ENCODE data around the gene RRP15. TPM values are rescaled to one million over a fixed set of nuclear protein-coding genes. Genes with fewer than 3 reads are reported as not detected.

RRP15 gene
- total RNA-seq, 1 experiment from 2014 or later: 38.4 TPM

DNA sequence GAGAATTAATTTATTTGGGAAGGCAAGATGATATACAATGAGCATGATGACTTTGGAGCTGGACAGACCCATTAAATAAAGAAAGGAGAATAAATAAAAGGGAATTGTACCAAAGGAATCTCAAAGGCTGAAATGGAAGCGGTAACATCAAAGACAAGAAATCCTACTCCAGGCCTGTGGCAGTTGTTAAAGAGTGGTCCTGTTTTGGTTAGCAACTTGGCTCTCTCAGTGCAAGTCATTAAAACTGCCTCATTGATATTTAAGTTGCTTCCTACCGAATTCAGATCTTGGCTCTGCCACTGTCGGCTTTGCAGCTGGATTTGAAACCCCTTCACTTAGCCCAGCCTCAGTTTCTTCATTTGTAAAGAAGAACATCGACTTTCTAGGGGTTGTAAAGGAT, 70.2 kb downstream of the RRP15 start:
- Histone ChIP-seq H3K9me3 (ENCODE audit: low read depth, low read length, poor library complexity, severe bottlenecking) (no peaks in the 10 kb centered on the region), H3K4me3 (ENCODE audit: low read depth, low read length, poor library complexity, severe bottlenecking) (no peak overlapping the region), H3K4me1 (ENCODE audit: insufficient read depth, low read length, poor library complexity, severe bottlenecking) (peaks cover 10% of the 10 kb centered on the region), H3K36me3 (ENCODE audit: insufficient read depth, low read length, poor library complexity, severe bottlenecking) (no peaks in the 10 kb centered on the region), H3K27me3 (replicated peaks; ENCODE audit: insufficient read depth, low read depth, low read length, poor library complexity) (no peaks in the 10 kb centered on the region), H3K27ac (ENCODE audit: low read depth, low read length, poor library complexity, severe bottlenecking) (no peak overlapping the region)
- TF ChIP-seq EZH2 (IDR thresholded peaks at IDR 0.05; ENCODE audit: borderline replicate concordance, low read depth, low read length, poor library complexity, severe bottlenecking): no peak
- TF ChIP-seq, protein P1, sequence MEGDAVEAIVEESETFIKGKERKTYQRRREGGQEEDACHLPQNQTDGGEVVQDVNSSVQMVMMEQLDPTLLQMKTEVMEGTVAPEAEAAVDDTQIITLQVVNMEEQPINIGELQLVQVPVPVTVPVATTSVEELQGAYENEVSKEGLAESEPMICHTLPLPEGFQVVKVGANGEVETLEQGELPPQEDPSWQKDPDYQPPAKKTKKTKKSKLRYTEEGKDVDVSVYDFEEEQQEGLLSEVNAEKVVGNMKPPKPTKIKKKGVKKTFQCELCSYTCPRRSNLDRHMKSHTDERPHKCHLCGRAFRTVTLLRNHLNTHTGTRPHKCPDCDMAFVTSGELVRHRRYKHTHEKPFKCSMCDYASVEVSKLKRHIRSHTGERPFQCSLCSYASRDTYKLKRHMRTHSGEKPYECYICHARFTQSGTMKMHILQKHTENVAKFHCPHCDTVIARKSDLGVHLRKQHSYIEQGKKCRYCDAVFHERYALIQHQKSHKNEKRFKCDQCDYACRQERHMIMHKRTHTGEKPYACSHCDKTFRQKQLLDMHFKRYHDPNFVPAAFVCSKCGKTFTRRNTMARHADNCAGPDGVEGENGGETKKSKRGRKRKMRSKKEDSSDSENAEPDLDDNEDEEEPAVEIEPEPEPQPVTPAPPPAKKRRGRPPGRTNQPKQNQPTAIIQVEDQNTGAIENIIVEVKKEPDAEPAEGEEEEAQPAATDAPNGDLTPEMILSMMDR (conservative IDR thresholded peaks at IDR 0.05; ENCODE audit: low read depth, low read length): no peak
- BruUV-seq (replicated peaks): no TSS peak
- intact Hi-C loops (cut with micrococcal nuclease; ENCODE audit: unreplicated experiment): no loop called here
- POLR2A ChIA-PET (ENCODE audit: low non-redundant PET): no interaction called here
- CTCF ChIA-PET: no interaction called here
- DNase-seq (ENCODE audit: low spot score): no peak

- no TSS peak for BruUV-seq (replicated peaks)
- DNase-seq (ENCODE audit: low spot score): no peak
- Histone ChIP-seq H3K27ac (ENCODE audit: low read depth, low read length, poor library complexity, severe bottlenecking) (no peak overlapping the region), H3K9me3 (ENCODE audit: low read depth, low read length, poor library complexity, severe bottlenecking) (no peaks in the 10 kb centered on the region), H3K27me3 (replicated peaks; ENCODE audit: insufficient read depth, low read depth, low read length, poor library complexity) (no peaks in the 10 kb centered on the region), H3K36me3 (ENCODE audit: insufficient read depth, low read length, poor library complexity, severe bottlenecking) (no peaks in the 10 kb centered on the region), H3K4me3 (ENCODE audit: low read depth, low read length, poor library complexity, severe bottlenecking) (no peak overlapping the region), H3K4me1 (ENCODE audit: insufficient read depth, low read length, poor library complexity, severe bottlenecking) (no peaks in the 10 kb centered on the region)
- ChIA-PET POLR2A (ENCODE audit: low non-redundant PET) (no interaction called here), CTCF (interaction anchor here (0.6 kb wide), 1 partner anchor 40 kb away, joined by 4 read pairs; no protein-coding TSS in a partner anchor)
- no peak for TF ChIP-seq EZH2 (IDR thresholded peaks at IDR 0.05; ENCODE audit: borderline replicate concordance, low read depth, low read length, poor library complexity, severe bottlenecking)
- TF ChIP-seq, protein P1 (conservative IDR thresholded peaks at IDR 0.05; ENCODE audit: low read depth, low read length): no peak
- intact Hi-C loops (cut with micrococcal nuclease; ENCODE audit: unreplicated experiment): no loop called here
These were observed 72.3 kb downstream of the RRP15 start for GRCh38 chr1:218357211-218357892.

- no peak for TF ChIP-seq EZH2 (IDR thresholded peaks at IDR 0.05; ENCODE audit: borderline replicate concordance, low read depth, low read length, poor library complexity, severe bottlenecking)
- TF ChIP-seq, protein P1 (conservative IDR thresholded peaks at IDR 0.05; ENCODE audit: low read depth, low read length): no peak
- Histone ChIP-seq H3K27ac (ENCODE audit: low read depth, low read length, poor library complexity, severe bottlenecking) (no peak overlapping the region), H3K4me3 (ENCODE audit: low read depth, low read length, poor library complexity, severe bottlenecking) (no peak overlapping the region), H3K27me3 (replicated peaks; ENCODE audit: insufficient read depth, low read depth, low read length, poor library complexity) (no peaks in the 10 kb centered on the region), H3K9me3 (ENCODE audit: low read depth, low read length, poor library complexity, severe bottlenecking) (no peaks in the 10 kb centered on the region), H3K4me1 (ENCODE audit: insufficient read depth, low read length, poor library complexity, severe bottlenecking) (no peaks in the 10 kb centered on the region), H3K36me3 (ENCODE audit: insufficient read depth, low read length, poor library complexity, severe bottlenecking) (no peaks in the 10 kb centered on the region)
- intact Hi-C loops (cut with micrococcal nuclease; ENCODE audit: unreplicated experiment): no loop called here
- ChIA-PET POLR2A (ENCODE audit: low non-redundant PET) (no interaction called here), CTCF (no interaction called here)
- BruUV-seq (replicated peaks): no TSS peak
- DNase-seq (ENCODE audit: low spot score): no peak
These were observed 72.8 kb downstream of the RRP15 start for GRCh38 chr1:218357893-218358232.

All from A673 (cell line).